Endothelial cell of umbilical vein (primary cell): ENCODE measurements around the gene IQCH. TPM values are rescaled to one million over a fixed set of nuclear protein-coding genes. Genes with fewer than 3 reads are reported as not detected.

Experiments used
- BruUV-seq: library from RNA; stranded (reverse); fragments of 400-500 nt; replicated peaks from 2 replicates; lab custom pipeline; 2021; lab: Mats Ljungman, UMichigan
- CTCF ChIA-PET: fragments of 300-600, 350-600 bp; sonication (Branson Sonifier 250); formaldehyde crosslinking; loops from one replicate; lab custom pipeline; 2021; ENCODE audit warnings: antibody characterized with exemption, inconsistent platforms; lab: Charles Lee
- POLR2A ChIA-PET: fragments of 300-600, 350-600 bp; sonication (Branson Sonifier 250); formaldehyde crosslinking; loops from one replicate; lab custom pipeline; 2021; ENCODE audit warnings: antibody characterized with exemption, inconsistent platforms; lab: Charles Lee
- DNase-seq: peaks from one replicate; pipeline ENCODE4 v3.0.0-alpha.2; 2011; ENCODE audit warnings: low read depth, low spot score
- FAIRE-seq: peaks from 2 replicates; lab custom pipeline; 2011; peaks lifted over from hg19 to GRCh38; lab: Jason Lieb, UNC
- H2AFZ ChIP-seq: 2 replicates; pipeline ENCODE4 v1.6.0; 2012; ENCODE audit warnings: low read depth, low read length, control low read depth, inconsistent platforms
- H3K27ac ChIP-seq: 2 replicates; pipeline ENCODE4 v1.5.1; 2011; ENCODE audit warnings: low read depth, mild to moderate bottlenecking, control low read depth, low read length, moderate library complexity; ENCODE audit not compliant: insufficient read depth
- H3K27me3 ChIP-seq, 2 experiments: 2 replicates each; pipeline versions ENCODE4 v1.6.0 to v1.6.1; 2011; ENCODE audit warnings: low read length in 2 of 2, mixed read lengths in 1 of 2; ENCODE audit not compliant: control insufficient read depth in 2 of 2, insufficient read depth in 2 of 2
- H3K36me3 ChIP-seq, 2 experiments: 2 replicates in 1 of 2; 3 replicates in 1 of 2; pipeline ENCODE4 v1.5.1; 2011; ENCODE audit warnings: low read length in 2 of 2, mild to moderate bottlenecking in 1 of 2, moderate library complexity in 1 of 2; ENCODE audit not compliant: control insufficient read depth in 2 of 2, insufficient read depth in 2 of 2; ENCODE audit errors: extremely low read depth in 1 of 2
- H3K4me1 ChIP-seq: 3 replicates; pipeline ENCODE4 v1.5.1; 2011; ENCODE audit warnings: mild to moderate bottlenecking, low read length; ENCODE audit not compliant: control insufficient read depth, insufficient read depth; ENCODE audit errors: extremely low read depth
- H3K4me2 ChIP-seq: 2 replicates; pipeline ENCODE4 v1.6.1; 2011; ENCODE audit warnings: low read length, control low read depth, mixed read lengths; ENCODE audit not compliant: insufficient read depth
- H3K4me3 ChIP-seq, 3 experiments: fragments of 200-600 bp in 1 of 3; sonication (generic), shearing (Covaris generic) in 1 of 3; replicated peaks in 1 of 3; 2 replicates each; pipeline ENCODE4 v1.5.1; 2011 to 2016; ENCODE audit warnings: control low read depth in 3 of 3, low read length in 3 of 3, mild to moderate bottlenecking in 2 of 3, inconsistent platforms in 1 of 3, low read depth in 1 of 3, moderate library complexity in 1 of 3; ENCODE audit not compliant: insufficient read depth in 1 of 3
- H3K79me2 ChIP-seq: 2 replicates; pipeline ENCODE4 v1.6.0; 2012; ENCODE audit warnings: low read length, inconsistent platforms; ENCODE audit not compliant: control insufficient read depth, insufficient read depth
- H3K9ac ChIP-seq: replicated peaks from 2 replicates; pipeline ENCODE3; 2011; ENCODE audit warnings: low read length, control low read depth; ENCODE audit not compliant: insufficient read depth; ENCODE audit errors: extremely low read depth
- H3K9me1 ChIP-seq: replicated peaks from 3 replicates; pipeline ENCODE4 v1.6.0; 2011; ENCODE audit warnings: mild to moderate bottlenecking, low read length; ENCODE audit not compliant: control insufficient read depth, insufficient read depth; ENCODE audit errors: extremely low read depth
- H3K9me3 ChIP-seq: replicated peaks from 2 replicates; pipeline ENCODE4 v1.5.1; 2012; ENCODE audit warnings: low read length, inconsistent platforms; ENCODE audit not compliant: control insufficient read depth, insufficient read depth
- H4K20me1 ChIP-seq: replicated peaks from 2 replicates; pipeline ENCODE3; 2011; ENCODE audit warnings: mild to moderate bottlenecking, low read length; ENCODE audit not compliant: control insufficient read depth, insufficient read depth; ENCODE audit errors: extremely low read depth
- EZH2 ChIP-seq: IDR thresholded peaks from 2 replicates; pipeline ENCODE4 v1.6.1; 2012; ENCODE audit warnings: borderline replicate concordance, low read depth, mild to moderate bottlenecking, moderate library complexity, low read length, inconsistent platforms; ENCODE audit not compliant: severe bottlenecking
- FOS ChIP-seq: IDR thresholded peaks from 2 replicates; pipeline ENCODE4 v1.6.1; 2011; ENCODE audit warnings: mild to moderate bottlenecking, low read length, moderate library complexity, borderline replicate concordance; ENCODE audit not compliant: insufficient read depth
- GATA2 ChIP-seq: IDR thresholded peaks from 2 replicates; pipeline ENCODE4 v1.7.0; 2011; ENCODE audit warnings: low read depth, mild to moderate bottlenecking, moderate library complexity, mixed read lengths, low read length; ENCODE audit not compliant: insufficient read length, insufficient read depth
- JUN ChIP-seq: IDR thresholded peaks from 2 replicates; pipeline ENCODE4 v1.6.1; 2011; ENCODE audit warnings: borderline replicate concordance, low read depth; ENCODE audit not compliant: insufficient read length, insufficient read depth
- MYC ChIP-seq: IDR thresholded peaks from one replicate; pipeline ENCODE4 v1.6.1; 2011; ENCODE audit warnings: mild to moderate bottlenecking, low read depth, low read length
- POLR2A ChIP-seq: IDR thresholded peaks from 2 replicates; pipeline ENCODE4 v1.6.1; 2012; ENCODE audit warnings: low read depth, mild to moderate bottlenecking, control low read depth, low read length
- POLR2AphosphoS5 ChIP-seq: IDR thresholded peaks from 2 replicates; pipeline ENCODE4 v1.6.1; 2012; ENCODE audit warnings: low read depth, mild to moderate bottlenecking, control low read depth, low read length, moderate library complexity; ENCODE audit not compliant: insufficient read depth
- dilution Hi-C: fragments of 300-500 bp; cut with MboI; formaldehyde crosslinking; loops from one replicate; pipeline ENCODE4 v1.15.0; 2019; ENCODE audit warnings: low sequenced_read_pairs; ENCODE audit not compliant: extremely low pct_ligation_motif_present
- intact Hi-C: fragments of 100-400 bp; cut with micrococcal nuclease; formaldehyde crosslinking; loops from one replicate; pipeline ENCODE4 v1.10.0; 2022
- polyA plus RNA-seq, 4 experiments: library from polyadenylated mRNA; depleted of rRNA in 3 of 4; stranded (reverse) in 3 of 4; unstranded in 1 of 4; fragments of >200 nt; gene quantifications; 2 replicates each; pipeline versions ENCODE4 v1.2.1 to v1.2.3, GENCODE V29; 2011 to 2012; ENCODE audit warnings: missing spikeins in 1 of 4
- total RNA-seq: library from RNA; stranded (reverse); gene quantifications from 2 replicates; pipeline ENCODE4 v1.2.3, GENCODE V29; 2021
- TF ChIP-seq, protein P1 (sequence below), 2 donors: IDR thresholded peaks; 1 replicate in 1 of 2; 2 replicates in 1 of 2; pipeline ENCODE4 v1.5.1; 2011; ENCODE audit warnings: low read length in 2 of 2, mild to moderate bottlenecking in 2 of 2, moderate library complexity in 2 of 2, control low read depth in 1 of 2, inconsistent platforms in 1 of 2, low read depth in 1 of 2; ENCODE audit not compliant: insufficient read depth in 1 of 2; ENCODE audit errors: extremely low read depth in 1 of 2
- TF ChIP-seq, protein P2 (sequence below): IDR thresholded peaks from 2 replicates; pipeline ENCODE4 v1.6.1; 2011; ENCODE audit not compliant: insufficient read depth, insufficient read length

Gene IQCH
- total and polyA plus RNA-seq, 2 donors (not counting 3 experiments of a cell fraction or from before 2014, with no cell fraction given) = 0.29 to 0.51 TPM

DNA sequence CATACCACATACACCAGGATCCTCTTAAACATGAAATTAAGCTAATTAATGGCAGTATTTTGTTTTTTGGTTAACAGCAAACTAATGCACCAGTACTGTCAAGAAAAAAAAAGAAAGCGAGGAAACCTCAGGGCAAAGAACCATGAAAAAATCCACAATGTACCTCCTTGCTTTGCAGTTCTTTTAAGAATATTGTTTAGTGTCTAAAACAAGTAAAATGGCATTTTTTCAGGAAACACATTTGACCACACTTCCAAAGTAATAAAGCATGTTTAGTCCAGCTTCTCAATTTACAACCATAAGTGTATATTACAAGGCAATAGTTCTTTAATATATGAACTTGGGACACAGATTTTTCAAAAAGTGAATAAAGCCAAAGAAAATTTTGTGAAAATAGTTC is 26.7 kb upstream of the IQCH start:
- POLR2A ChIA-PET = no interaction called here
- Histone ChIP-seq H3K9me1 (no peaks in the 10 kb centered on the region), H3K36me3 (peaks cover 11% of the 10 kb centered on the region in 2 experiments), H3K4me3 (no peak overlapping the region), H3K9ac (no peak overlapping the region), H3K27ac (no peak overlapping the region), H3K79me2 (no peaks in the 10 kb centered on the region), H4K20me1 (no peaks in the 10 kb centered on the region), H3K4me2 (no peak overlapping the region), H3K9me3 (no peaks in the 10 kb centered on the region), H2AFZ (no peak overlapping the region), H3K27me3 (no peaks in the 10 kb centered on the region), H3K4me1 (no peaks in the 10 kb centered on the region)
- DNase-seq (no peak), FAIRE-seq (no peak)
- CTCF ChIA-PET = no interaction called here
- BruUV-seq = no TSS peak
- dilution Hi-C loops (no loop called here), intact Hi-C loops (no loop called here)
- TF ChIP-seq EZH2 = no peak
- TF ChIP-seq, protein P1, sequence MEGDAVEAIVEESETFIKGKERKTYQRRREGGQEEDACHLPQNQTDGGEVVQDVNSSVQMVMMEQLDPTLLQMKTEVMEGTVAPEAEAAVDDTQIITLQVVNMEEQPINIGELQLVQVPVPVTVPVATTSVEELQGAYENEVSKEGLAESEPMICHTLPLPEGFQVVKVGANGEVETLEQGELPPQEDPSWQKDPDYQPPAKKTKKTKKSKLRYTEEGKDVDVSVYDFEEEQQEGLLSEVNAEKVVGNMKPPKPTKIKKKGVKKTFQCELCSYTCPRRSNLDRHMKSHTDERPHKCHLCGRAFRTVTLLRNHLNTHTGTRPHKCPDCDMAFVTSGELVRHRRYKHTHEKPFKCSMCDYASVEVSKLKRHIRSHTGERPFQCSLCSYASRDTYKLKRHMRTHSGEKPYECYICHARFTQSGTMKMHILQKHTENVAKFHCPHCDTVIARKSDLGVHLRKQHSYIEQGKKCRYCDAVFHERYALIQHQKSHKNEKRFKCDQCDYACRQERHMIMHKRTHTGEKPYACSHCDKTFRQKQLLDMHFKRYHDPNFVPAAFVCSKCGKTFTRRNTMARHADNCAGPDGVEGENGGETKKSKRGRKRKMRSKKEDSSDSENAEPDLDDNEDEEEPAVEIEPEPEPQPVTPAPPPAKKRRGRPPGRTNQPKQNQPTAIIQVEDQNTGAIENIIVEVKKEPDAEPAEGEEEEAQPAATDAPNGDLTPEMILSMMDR (IDR thresholded peaks at IDR 0.05; ENCODE audit: extremely low read depth in 1 of 2, insufficient read depth in 1 of 2, low read depth in 1 of 2, low read length in 2 of 2) = no peak
- no peak for TF ChIP-seq GATA2
- TF ChIP-seq, protein P2, sequence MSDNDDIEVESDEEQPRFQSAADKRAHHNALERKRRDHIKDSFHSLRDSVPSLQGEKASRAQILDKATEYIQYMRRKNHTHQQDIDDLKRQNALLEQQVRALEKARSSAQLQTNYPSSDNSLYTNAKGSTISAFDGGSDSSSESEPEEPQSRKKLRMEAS = no peak
- TF ChIP-seq POLR2AphosphoS5 = no peak
- TF ChIP-seq JUN = no peak
- no peak for TF ChIP-seq POLR2A
- no peak for TF ChIP-seq MYC
- TF ChIP-seq FOS = no peak
